Cardiac fibroblast (primary cell): ENCODE results near the gene RDM1.
A peak's percentile ranks its signal among the peaks of the same experiment; 100 is the strongest.

ENCODE experiments used
- DNase-seq, 2 donors: peaks; one replicate each; pipeline versions ENCODE4 v3.0.0 to v3.0.0-alpha.2; 2010; ENCODE audit warnings: low read depth in 2 of 2
- H3K4me3 ChIP-seq, 2 donors: replicated peaks in 1 of 2; 1 replicate in 1 of 2; 2 replicates in 1 of 2; pipeline ENCODE4 v1.5.1; 2011; ENCODE audit warnings: low read depth in 2 of 2, low read length in 2 of 2, mild to moderate bottlenecking in 2 of 2, moderate library complexity in 1 of 2
- TF ChIP-seq, protein P1 (sequence below): IDR thresholded peaks from one replicate; pipeline ENCODE4 v1.5.1; 2011; ENCODE audit warnings: low read depth, mild to moderate bottlenecking, low read length, inconsistent platforms

Gene RDM1, protein sequence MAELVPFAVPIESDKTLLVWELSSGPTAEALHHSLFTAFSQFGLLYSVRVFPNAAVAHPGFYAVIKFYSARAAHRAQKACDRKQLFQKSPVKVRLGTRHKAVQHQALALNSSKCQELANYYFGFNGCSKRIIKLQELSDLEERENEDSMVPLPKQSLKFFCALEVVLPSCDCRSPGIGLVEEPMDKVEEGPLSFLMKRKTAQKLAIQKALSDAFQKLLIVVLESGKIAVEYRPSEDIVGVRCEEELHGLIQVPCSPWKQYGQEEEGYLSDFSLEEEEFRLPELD

DNA sequence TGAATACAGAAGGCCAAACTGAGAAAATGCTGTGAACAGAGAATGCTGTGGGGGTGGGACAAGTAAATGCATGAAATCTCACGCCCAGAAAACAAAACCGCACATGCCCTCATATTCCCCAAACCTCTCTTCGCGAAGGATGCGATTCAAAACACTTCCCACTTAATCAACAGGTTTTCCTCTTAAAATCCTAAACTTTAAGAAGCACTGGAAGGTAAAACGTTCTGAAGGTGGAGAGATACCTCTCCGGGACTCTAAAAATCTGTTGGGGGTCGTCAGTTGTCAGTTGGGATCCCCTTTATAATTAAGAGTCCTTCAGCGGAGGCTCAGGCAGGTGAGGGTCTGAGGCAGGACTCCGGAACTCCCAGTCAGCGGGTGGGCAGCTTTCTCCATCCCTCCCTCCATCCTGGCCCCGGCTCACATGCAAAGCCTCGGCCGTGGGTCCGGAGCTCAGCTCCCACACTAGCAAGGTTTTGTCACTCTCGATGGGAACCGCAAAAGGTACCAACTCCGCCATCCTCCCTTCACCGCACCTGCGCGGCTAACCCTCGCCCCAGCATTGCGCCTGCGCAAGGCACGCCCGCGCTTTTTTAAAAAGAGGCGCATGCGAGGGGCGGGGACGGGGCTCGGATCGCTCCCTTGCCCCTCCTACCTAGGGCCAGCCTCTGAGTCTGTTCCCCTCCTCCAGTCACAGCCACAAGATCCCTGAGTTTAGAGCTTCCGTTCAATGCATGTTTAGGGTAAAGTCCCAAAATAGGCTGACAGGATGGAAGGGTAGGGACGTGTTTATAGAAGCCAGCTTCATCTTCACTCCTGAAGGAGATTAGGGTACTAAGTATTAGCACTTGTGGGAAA lies at the start of gene RDM1:
Gene RDM1, minus strand, starts transcription at position 563 of the 855 bp plus-strand sequence. Its CDS starts 46 bp downstream, at position 517.
- peak; percentile 63 to 68 for DNase-seq
- peak within 1 kb of the TSS; percentile 49 to 50 for H3K4me3 ChIP-seq
- TF ChIP-seq, protein P1, sequence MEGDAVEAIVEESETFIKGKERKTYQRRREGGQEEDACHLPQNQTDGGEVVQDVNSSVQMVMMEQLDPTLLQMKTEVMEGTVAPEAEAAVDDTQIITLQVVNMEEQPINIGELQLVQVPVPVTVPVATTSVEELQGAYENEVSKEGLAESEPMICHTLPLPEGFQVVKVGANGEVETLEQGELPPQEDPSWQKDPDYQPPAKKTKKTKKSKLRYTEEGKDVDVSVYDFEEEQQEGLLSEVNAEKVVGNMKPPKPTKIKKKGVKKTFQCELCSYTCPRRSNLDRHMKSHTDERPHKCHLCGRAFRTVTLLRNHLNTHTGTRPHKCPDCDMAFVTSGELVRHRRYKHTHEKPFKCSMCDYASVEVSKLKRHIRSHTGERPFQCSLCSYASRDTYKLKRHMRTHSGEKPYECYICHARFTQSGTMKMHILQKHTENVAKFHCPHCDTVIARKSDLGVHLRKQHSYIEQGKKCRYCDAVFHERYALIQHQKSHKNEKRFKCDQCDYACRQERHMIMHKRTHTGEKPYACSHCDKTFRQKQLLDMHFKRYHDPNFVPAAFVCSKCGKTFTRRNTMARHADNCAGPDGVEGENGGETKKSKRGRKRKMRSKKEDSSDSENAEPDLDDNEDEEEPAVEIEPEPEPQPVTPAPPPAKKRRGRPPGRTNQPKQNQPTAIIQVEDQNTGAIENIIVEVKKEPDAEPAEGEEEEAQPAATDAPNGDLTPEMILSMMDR = no peak

DNA sequence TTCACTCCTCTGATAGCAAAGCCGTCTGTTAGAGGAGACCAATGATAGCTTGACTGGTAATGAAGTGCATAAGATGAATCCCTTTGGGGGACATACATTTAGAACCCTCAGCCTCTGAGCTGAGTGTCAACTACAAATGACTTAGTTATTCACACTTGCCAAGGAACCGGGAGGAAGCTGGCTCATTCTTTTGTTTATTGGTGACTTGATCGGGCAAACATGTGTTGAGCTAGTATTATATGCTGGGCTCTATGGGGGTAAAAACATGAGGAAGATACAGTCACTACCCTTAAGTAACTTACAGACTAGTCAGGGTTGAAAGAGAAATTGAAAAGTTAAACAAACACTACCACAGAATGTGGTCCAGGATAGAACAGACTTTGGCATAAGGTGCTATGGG lies 47.8 kb upstream of the RDM1 start:
- TF ChIP-seq, protein P1 = no peak
- no peak for DNase-seq
- H3K4me3 ChIP-seq = no peak overlapping the region

DNA sequence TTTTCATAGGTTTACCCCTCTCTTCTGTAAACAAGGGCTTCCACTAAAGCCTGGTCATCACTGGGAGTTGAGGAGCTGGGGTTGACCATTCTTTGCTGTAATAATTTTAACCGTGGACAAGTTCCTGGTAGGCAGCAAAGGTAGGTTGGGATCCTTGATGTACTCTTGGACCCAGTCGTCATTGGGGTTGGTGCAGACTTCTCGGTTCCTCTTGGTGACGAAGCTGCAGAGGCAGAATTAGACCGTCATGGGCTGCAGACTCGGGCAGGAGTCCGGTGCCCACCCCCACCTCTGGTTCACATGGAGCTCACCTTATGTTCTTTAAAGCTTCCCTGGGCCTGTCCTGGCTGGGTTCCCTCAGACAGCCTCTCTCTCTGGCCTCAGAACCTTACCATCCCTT lies 46.9 kb upstream of the RDM1 start:
- no peak for DNase-seq
- TF ChIP-seq, protein P1 = no peak
- H3K4me3 ChIP-seq = no peak overlapping the region

DNA sequence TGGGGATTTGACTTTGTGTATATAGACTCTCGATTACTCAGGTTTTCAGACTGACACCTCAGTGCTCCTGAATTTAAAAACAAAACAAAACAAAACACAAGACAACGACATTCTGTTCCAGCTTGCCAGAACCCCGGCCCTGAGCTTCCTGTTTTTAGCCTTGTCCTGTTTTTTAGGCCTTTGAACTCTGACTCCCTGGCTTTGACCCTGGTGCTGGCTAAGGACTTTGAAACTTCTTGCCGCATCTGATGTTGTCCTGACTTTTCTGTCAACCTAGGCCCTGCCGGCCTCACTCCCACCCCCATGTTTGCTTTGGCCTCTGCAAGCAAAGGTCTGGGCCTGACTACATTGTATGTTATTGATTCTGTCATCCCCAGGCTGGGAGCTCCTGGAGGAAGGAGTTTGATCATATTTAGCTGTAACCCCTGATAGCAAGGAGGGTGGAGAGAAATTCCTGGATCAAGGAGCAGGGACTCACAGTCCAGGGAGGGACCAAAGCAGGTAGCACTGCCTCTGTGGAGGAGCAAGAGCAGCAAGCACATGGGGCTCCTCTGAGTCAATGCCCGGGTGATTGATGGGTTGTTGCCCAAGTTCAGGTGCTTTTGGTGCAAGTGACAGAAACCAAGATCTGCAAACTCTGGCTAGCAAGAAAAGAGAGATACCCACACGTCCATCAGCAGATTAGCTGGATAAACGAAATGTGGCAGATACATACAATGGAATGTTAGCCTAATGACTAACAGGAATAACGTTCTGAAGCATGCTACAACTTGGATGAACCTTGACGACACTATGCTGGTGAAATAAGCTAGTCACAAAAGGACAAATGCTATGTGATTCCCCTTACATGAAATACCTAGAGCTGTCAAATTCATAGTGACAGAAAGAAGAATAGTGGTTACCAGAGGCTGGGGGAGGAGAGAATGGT lies 43.0 kb upstream of the RDM1 start:
- DNase-seq = peak; percentile 3 to 67
- TF ChIP-seq, protein P1 = no peak

DNA sequence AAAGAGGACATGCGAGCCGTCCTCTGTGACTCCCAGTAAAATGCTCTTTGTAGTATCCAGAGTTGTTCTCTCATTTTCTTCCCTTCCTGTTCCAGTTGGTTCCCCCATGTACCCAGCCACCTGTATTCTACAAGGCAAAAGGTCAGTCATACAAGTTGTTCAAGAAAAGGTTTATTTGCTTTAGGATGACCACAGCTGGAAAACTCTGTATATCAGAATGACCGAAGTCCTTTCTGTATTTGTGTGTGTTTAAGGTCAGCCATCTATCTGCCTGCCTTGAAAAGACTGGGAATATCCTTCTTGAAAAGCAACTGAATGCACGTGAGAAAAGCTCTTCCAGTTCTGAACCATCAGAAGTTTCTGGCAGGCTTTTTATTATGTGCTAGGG lies 42.4 kb upstream of the RDM1 start:
- TF ChIP-seq, protein P1 = no peak
- no peak for DNase-seq
- H3K4me3 ChIP-seq = no peak overlapping the region

More for the DNA sequence above, 43.0 kb upstream of the RDM1 start:
- no peak overlapping the region for H3K4me3 ChIP-seq

DNA sequence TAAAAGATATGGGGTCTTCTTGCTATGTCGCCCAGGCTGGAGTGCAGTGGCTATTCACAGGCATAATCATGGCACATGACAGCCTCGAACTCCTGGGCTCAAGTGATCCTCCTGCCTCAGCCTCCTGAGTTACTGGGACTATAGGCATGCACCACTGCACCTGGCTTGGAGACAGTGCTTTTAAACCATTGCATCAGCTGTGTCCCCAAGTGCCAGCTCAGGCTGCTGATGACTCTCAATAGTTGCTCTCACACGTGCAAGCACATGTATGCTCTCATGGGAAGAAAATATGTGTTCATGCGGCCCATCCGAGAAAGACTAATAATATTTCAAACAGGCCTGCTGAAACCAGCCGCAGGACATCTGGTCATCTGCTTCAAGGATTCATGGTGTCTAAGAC lies 42.0 kb upstream of the RDM1 start:
- TF ChIP-seq, protein P1 = no peak
- no peak overlapping the region for H3K4me3 ChIP-seq
- no peak for DNase-seq
